MM.1S (cell line): ENCODE results near the gene MED13L.

Experiments used
- DNase-seq: peaks from one replicate; pipeline ENCODE4 v3.0.0-alpha.2; 2015
- H2AFZ ChIP-seq: fragments of 300-600 bp; sonication (generic); 2 replicates; pipeline ENCODE4 v1.6.0; 2016; ENCODE audit warnings: antibody characterized with exemption, low read length
- H3F3A ChIP-seq: fragments of 300-600 bp; sonication (generic); 2 replicates; pipeline ENCODE4 v1.6.1; 2016; ENCODE audit warnings: mild to moderate bottlenecking, antibody characterized with exemption, low read length, moderate library complexity, mixed read lengths; ENCODE audit not compliant: insufficient read depth
- H3K27ac ChIP-seq: fragments of 300-600 bp; sonication (generic); 2 replicates; pipeline ENCODE4 v1.5.1; 2016; ENCODE audit warnings: mild to moderate bottlenecking, low read length
- H3K27me3 ChIP-seq: fragments of 300-600 bp; sonication (generic); replicated peaks from 2 replicates; pipeline ENCODE4 v1.6.0; 2016; ENCODE audit warnings: low read length; ENCODE audit not compliant: insufficient read depth
- H3K36me3 ChIP-seq: fragments of 300-600 bp; sonication (generic); replicated peaks from 2 replicates; pipeline ENCODE4 v1.6.1; 2016; ENCODE audit warnings: mild to moderate bottlenecking, low read length, mixed read lengths; ENCODE audit not compliant: insufficient read depth
- H3K4me1 ChIP-seq: fragments of 300-600 bp; sonication (generic); 2 replicates; pipeline ENCODE4 v1.6.1; 2016; ENCODE audit warnings: low read length, mixed read lengths
- H3K4me2 ChIP-seq: fragments of 300-600 bp; sonication (generic); 2 replicates; pipeline ENCODE4 v1.6.0; 2016; ENCODE audit warnings: low read depth, low read length
- H3K4me3 ChIP-seq: fragments of 300-600 bp; sonication (generic); 2 replicates; pipeline ENCODE4 v1.5.1; 2016; ENCODE audit warnings: low read length, mixed read lengths
- H3K79me2 ChIP-seq: fragments of 300-600 bp; sonication (generic); 2 replicates; pipeline ENCODE4 v1.6.1; 2016; ENCODE audit warnings: mixed run types, low read length, mixed read lengths
- H3K9ac ChIP-seq: fragments of 300-600 bp; sonication (generic); 2 replicates; pipeline ENCODE4 v1.6.1; 2016; ENCODE audit warnings: low read length, mixed read lengths
- H3K9me2 ChIP-seq: fragments of 300-600 bp; sonication (generic); replicated peaks from 2 replicates; pipeline ENCODE4 v1.6.1; 2016; ENCODE audit warnings: mild to moderate bottlenecking, low read length, mixed read lengths; ENCODE audit not compliant: insufficient read depth
- H3K9me3 ChIP-seq: fragments of 300-600 bp; sonication (generic); replicated peaks from 2 replicates; pipeline ENCODE4 v1.6.1; 2016; ENCODE audit warnings: mild to moderate bottlenecking, low read length, mixed read lengths; ENCODE audit not compliant: insufficient read depth
- H4K20me1 ChIP-seq: fragments of 300-600 bp; sonication (generic); 2 replicates; pipeline ENCODE4 v1.6.1; 2016; ENCODE audit warnings: mild to moderate bottlenecking, low read length, moderate library complexity, mixed read lengths; ENCODE audit not compliant: insufficient read depth
- EZH2 ChIP-seq: fragments of 300-600 bp; sonication (generic); optimal IDR thresholded peaks from 2 replicates; pipeline ENCODE3; 2017; ENCODE audit warnings: low read depth, mild to moderate bottlenecking, antibody characterized with exemption, low read length, mixed read lengths
- EZH2phosphoT487 ChIP-seq: fragments of 300-600 bp; sonication (generic); IDR thresholded peaks from 2 replicates; pipeline ENCODE4 v1.6.1; 2018; ENCODE audit warnings: antibody characterized with exemption, low read length
- TF ChIP-seq, protein P1 (sequence below): fragments of 300-600 bp; sonication (generic); IDR thresholded peaks from 2 replicates; pipeline ENCODE4 v1.5.1; 2016; ENCODE audit warnings: antibody characterized with exemption, low read length, mixed read lengths

MED13L gene

DNA sequence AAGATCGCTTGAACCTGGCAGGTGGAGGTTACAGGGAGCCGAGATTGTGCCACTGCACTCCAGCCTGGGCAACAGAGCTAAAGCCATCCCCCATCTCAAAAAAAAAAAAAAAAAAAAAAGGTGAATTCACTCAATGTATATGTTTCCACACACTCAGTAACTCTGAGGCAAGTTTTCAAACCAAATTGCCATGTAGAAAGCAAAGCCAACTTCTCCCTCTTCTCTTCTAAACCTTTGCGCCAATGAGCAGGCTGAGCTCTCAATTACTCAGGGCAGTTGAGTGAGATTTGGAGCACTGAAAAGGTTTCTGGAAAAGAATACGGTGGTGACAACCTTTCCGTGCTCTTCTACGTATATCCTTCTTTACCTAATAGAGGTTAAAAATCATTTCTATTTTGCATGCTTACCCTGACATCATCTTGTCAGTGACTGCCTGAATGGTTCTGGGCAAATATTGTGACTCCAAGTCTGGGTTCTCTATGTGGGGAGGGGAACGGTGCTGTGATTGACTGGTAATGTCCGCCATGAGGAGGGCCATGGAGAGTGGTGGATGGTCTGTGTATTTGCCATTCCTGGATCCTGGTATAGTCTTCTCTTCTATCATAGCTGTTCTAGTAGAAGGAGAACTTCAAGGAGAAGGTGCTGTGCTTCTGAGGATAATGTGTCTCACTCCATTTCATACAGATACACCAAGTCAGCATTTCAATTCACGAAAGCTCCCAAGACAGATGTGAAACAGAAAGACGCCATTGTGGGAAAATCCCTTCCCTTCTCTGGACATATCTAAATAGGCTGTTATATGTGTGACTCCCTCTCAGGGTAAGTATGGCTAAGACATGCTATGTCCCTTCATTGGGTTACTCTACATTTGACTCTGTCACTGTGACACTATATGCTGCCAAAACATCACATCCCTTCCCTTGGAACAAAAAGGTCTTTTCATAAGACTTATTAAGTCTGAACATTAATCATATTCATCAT, 46.2 kb upstream of the MED13L start:
- Histone ChIP-seq H3F3A (peaks cover 19% of the 10 kb centered on the region), H3K9ac (no peak overlapping the region), H4K20me1 (no peaks in the 10 kb centered on the region), H3K36me3 (no peaks in the 10 kb centered on the region), H2AFZ (no peak overlapping the region), H3K9me2 (no peaks in the 10 kb centered on the region), H3K4me1 (peaks cover 34% of the 10 kb centered on the region), H3K9me3 (no peaks in the 10 kb centered on the region), H3K79me2 (no peaks in the 10 kb centered on the region), H3K27ac (peak overlapping the region; percentile 85; the same call in 1 of the 2 replicates), H3K4me3 (no peak overlapping the region), H3K27me3 (no peaks in the 10 kb centered on the region), H3K4me2 (no peak overlapping the region; the same call in 1 of the 2 replicates)
- peak; percentile 40 for DNase-seq
- TF ChIP-seq EZH2phosphoT487: no peak
- TF ChIP-seq, protein P1, sequence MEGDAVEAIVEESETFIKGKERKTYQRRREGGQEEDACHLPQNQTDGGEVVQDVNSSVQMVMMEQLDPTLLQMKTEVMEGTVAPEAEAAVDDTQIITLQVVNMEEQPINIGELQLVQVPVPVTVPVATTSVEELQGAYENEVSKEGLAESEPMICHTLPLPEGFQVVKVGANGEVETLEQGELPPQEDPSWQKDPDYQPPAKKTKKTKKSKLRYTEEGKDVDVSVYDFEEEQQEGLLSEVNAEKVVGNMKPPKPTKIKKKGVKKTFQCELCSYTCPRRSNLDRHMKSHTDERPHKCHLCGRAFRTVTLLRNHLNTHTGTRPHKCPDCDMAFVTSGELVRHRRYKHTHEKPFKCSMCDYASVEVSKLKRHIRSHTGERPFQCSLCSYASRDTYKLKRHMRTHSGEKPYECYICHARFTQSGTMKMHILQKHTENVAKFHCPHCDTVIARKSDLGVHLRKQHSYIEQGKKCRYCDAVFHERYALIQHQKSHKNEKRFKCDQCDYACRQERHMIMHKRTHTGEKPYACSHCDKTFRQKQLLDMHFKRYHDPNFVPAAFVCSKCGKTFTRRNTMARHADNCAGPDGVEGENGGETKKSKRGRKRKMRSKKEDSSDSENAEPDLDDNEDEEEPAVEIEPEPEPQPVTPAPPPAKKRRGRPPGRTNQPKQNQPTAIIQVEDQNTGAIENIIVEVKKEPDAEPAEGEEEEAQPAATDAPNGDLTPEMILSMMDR: no peak
- TF ChIP-seq EZH2: no peak

DNA sequence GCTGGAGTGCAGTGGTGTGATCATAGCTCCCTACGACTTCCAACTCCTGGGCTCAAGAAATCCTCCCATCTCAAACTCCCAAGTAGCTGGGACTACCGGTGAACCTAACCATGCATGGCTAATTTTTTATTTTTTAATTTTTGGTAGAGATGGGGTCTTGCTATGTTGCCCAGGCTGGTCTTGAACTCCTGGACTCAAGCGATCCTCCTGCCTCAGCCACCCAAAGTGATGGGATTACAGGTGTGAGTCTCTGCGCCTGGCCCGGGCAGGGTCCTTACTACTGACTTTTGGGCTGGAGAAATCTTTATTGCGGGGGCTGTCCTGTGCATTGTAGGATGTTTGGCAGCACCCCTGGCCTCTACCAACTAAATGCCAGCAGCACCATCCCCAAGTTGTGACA, 44.4 kb upstream of the MED13L start:
- Histone ChIP-seq H3K4me1 (peaks cover 34% of the 10 kb centered on the region), H3F3A (peaks cover 19% of the 10 kb centered on the region)

DNA sequence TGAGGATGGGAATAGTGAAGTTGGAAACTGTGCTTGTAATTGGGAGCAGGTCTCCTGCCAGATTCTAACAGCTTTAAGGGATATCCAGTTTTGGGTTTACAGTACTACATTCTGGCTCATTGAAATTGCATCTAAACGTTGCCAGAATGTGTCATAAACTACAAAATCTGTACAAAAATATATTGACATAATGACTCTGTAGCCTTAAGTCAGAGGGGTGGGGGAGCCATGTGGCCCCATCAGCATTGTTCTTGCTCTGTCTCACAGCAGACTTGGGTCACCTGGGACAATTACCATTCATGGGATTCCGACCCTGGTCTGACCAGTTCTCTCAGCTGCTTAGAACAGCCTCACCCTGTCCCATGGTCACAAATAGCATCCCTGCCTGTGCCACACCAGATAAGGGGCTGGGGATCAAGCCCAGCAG, 43.3 kb upstream of the MED13L start:
- Histone ChIP-seq H3K27me3 (no peaks in the 10 kb centered on the region), H3K79me2 (no peaks in the 10 kb centered on the region), H3K4me3 (no peak overlapping the region), H3K9me2 (no peaks in the 10 kb centered on the region), H2AFZ (no peak overlapping the region), H3F3A (peaks cover 19% of the 10 kb centered on the region), H3K4me1 (peaks cover 38% of the 10 kb centered on the region), H4K20me1 (no peaks in the 10 kb centered on the region), H3K9ac (no peak overlapping the region), H3K36me3 (no peaks in the 10 kb centered on the region), H3K9me3 (no peaks in the 10 kb centered on the region), H3K4me2 (no peak overlapping the region), H3K27ac (no peak overlapping the region)
- no peak for DNase-seq
- TF ChIP-seq EZH2phosphoT487 (no peak), EZH2 (no peak)
- TF ChIP-seq, protein P1: no peak

More for the DNA sequence above, 44.4 kb upstream of the MED13L start:
- DNase-seq: no peak
- Histone ChIP-seq H3K36me3 (no peaks in the 10 kb centered on the region), H3K9me3 (no peaks in the 10 kb centered on the region), H3K4me3 (no peak overlapping the region), H3K79me2 (no peaks in the 10 kb centered on the region), H3K9me2 (no peaks in the 10 kb centered on the region), H3K4me2 (no peak overlapping the region), H3K9ac (no peak overlapping the region), H3K27ac (no peak overlapping the region), H4K20me1 (no peaks in the 10 kb centered on the region), H2AFZ (no peak overlapping the region), H3K27me3 (no peaks in the 10 kb centered on the region)
- TF ChIP-seq EZH2 (no peak), EZH2phosphoT487 (no peak)
- TF ChIP-seq, protein P1: no peak
